CD14-positive monocyte (primary cell): ENCODE results near the gene EAPP. TPM values are rescaled to one million over a fixed set of nuclear protein-coding genes. Genes with fewer than 3 reads are reported as not detected.
"Not testable (repeated sequence)": the region's sequence is repeated elsewhere in the genome, so short reads cannot be mapped to it uniquely, and the experiment has no call there.

Source experiments
- DNase-seq, 3 donors: peaks; one replicate each; pipeline ENCODE4 v3.0.0-alpha.2; 2011 to 2022
- H2AFZ ChIP-seq: 2 replicates; pipeline ENCODE4 v1.6.0; 2012; ENCODE audit warnings: mild to moderate bottlenecking, low read depth, low read length, inconsistent platforms; ENCODE audit not compliant: insufficient read depth, poor library complexity, severe bottlenecking
- H3K27ac ChIP-seq, 2 donors: 1 replicate in 1 of 2; 2 replicates in 1 of 2; pipeline ENCODE4 v1.5.1; 2012 to 2013; ENCODE audit warnings: low read length in 2 of 2, control low read depth in 1 of 2, inconsistent platforms in 1 of 2, low read depth in 1 of 2, mild to moderate bottlenecking in 1 of 2
- H3K27me3 ChIP-seq, 2 donors: one replicate each; pipeline versions ENCODE4 v1.6.0 to v1.6.1; 2011 to 2013; ENCODE audit warnings: low read length in 2 of 2; ENCODE audit not compliant: control insufficient read depth in 2 of 2, insufficient read depth in 2 of 2
- H3K36me3 ChIP-seq, 2 donors: replicated peaks in 1 of 2; 1 replicate in 1 of 2; 2 replicates in 1 of 2; pipeline versions ENCODE4 v1.5.1 to v1.6.1; 2012 to 2013; ENCODE audit warnings: low read length in 2 of 2, control low read depth in 1 of 2, inconsistent platforms in 1 of 2, mild to moderate bottlenecking in 1 of 2; ENCODE audit not compliant: insufficient read depth in 2 of 2, control insufficient read depth in 1 of 2
- H3K4me1 ChIP-seq, 2 donors: 1 replicate in 1 of 2; 2 replicates in 1 of 2; pipeline versions ENCODE4 v1.5.1 to v1.6.1; 2012 to 2013; ENCODE audit warnings: low read length in 2 of 2, control low read depth in 1 of 2, inconsistent platforms in 1 of 2, mild to moderate bottlenecking in 1 of 2, moderate library complexity in 1 of 2; ENCODE audit not compliant: insufficient read depth in 2 of 2, control insufficient read depth in 1 of 2
- H3K4me2 ChIP-seq: replicated peaks from 2 replicates; pipeline ENCODE3; 2012; ENCODE audit warnings: low read length, moderate library complexity, mild to moderate bottlenecking; ENCODE audit not compliant: poor library complexity, severe bottlenecking; ENCODE audit errors: extremely low read depth
- H3K4me3 ChIP-seq, 3 experiments: fragments of 200-600 bp in 1 of 3; sonication (generic) in 1 of 3; replicated peaks in 1 of 3; 1 replicate in 2 of 3; 2 replicates in 1 of 3; pipeline ENCODE4 v1.5.1; 2011 to 2013; ENCODE audit warnings: low read length in 3 of 3, mild to moderate bottlenecking in 3 of 3, control low read depth in 2 of 3, low read depth in 2 of 3, inconsistent platforms in 1 of 3, moderate library complexity in 1 of 3
- H3K79me2 ChIP-seq: 2 replicates; pipeline ENCODE4 v1.6.0; 2012; ENCODE audit warnings: mild to moderate bottlenecking, control low read depth, inconsistent platforms, low read length, moderate library complexity; ENCODE audit not compliant: insufficient read depth
- H3K9ac ChIP-seq: 2 replicates; pipeline ENCODE4 v1.6.0; 2017; ENCODE audit warnings: low read length, mild to moderate bottlenecking; ENCODE audit not compliant: insufficient read depth, poor library complexity, severe bottlenecking
- H3K9me3 ChIP-seq, 2 donors: replicated peaks in 1 of 2; 1 replicate in 1 of 2; 2 replicates in 1 of 2; pipeline versions ENCODE4 v1.5.1 to v1.6.1; 2012 to 2013; ENCODE audit warnings: low read length in 2 of 2, control low read depth in 1 of 2; ENCODE audit not compliant: control insufficient read depth in 1 of 2, insufficient read depth in 1 of 2
- H4K20me1 ChIP-seq: 2 replicates; pipeline ENCODE4 v1.6.0; 2012; ENCODE audit warnings: mild to moderate bottlenecking, low read length, control low read depth, moderate library complexity; ENCODE audit not compliant: insufficient read depth
- H3K27ac Mint-ChIP-seq, 7 donors: one replicate each; pipeline ENCODE4 v1.8.0; 2020; ENCODE audit warnings: mild to moderate bottlenecking in 7 of 7, mixed read lengths in 7 of 7, moderate library complexity in 6 of 7, inconsistent platforms in 2 of 7
- H3K27me3 Mint-ChIP-seq, 3 donors: one replicate each; pipeline ENCODE4 v1.8.0; 2021 to 2022; ENCODE audit warnings: low read depth in 3 of 3, mild to moderate bottlenecking in 3 of 3, mixed read lengths in 3 of 3, moderate library complexity in 3 of 3, inconsistent platforms in 1 of 3
- H3K36me3 Mint-ChIP-seq, 2 donors: one replicate each; pipeline ENCODE4 v1.8.0; 2020; ENCODE audit warnings: mixed read lengths in 2 of 2, inconsistent platforms in 1 of 2, mild to moderate bottlenecking in 1 of 2
- H3K4me1 Mint-ChIP-seq: one replicate; pipeline ENCODE4 v1.8.0; 2020; ENCODE audit warnings: mild to moderate bottlenecking, mixed read lengths
- H3K4me3 Mint-ChIP-seq, 2 donors: one replicate each; pipeline ENCODE4 v1.8.0; 2020; ENCODE audit warnings: mild to moderate bottlenecking in 2 of 2, mixed read lengths in 2 of 2, moderate library complexity in 1 of 2
- H3K9me3 Mint-ChIP-seq, 7 donors: one replicate each; pipeline ENCODE4 v1.8.0; 2020 to 2022; ENCODE audit warnings: mixed read lengths in 7 of 7, mild to moderate bottlenecking in 6 of 7, moderate library complexity in 6 of 7, inconsistent platforms in 2 of 7
- WGBS: methylation state at CpG from one replicate; pipeline ENCODE4 v1.1.5; 2013; ENCODE audit warnings: missing lambda C conversion rate; ENCODE audit not compliant: insufficient coverage; 5-methylcytosine and 5-hydroxymethylcytosine counted together
- intact Hi-C, 2 donors: fragments of 100-400 bp; cut with micrococcal nuclease; formaldehyde crosslinking; loops; one replicate each; pipeline versions ENCODE4 v1.15.0 to v1.15.1; 2023
- polyA plus RNA-seq, 3 donors: library from polyadenylated mRNA; depleted of rRNA in 1 of 3; unstranded in 2 of 3; stranded (reverse) in 1 of 3; fragments of 300-500 nt in 2 of 3; fragments of >200 nt in 1 of 3; fragmentation: Illumina TruSeq in 2 of 3; gene quantifications; 1 replicate in 2 of 3; 2 replicates in 1 of 3; pipeline ENCODE4 v1.2.3, GENCODE V29; 2012 to 2021
- TF ChIP-seq, protein P1 (sequence below): fragments of 200-600 bp; IDR thresholded peaks from one replicate; pipeline ENCODE4 v1.8.0; 2022; ENCODE audit warnings: antibody characterized with exemption, mild to moderate bottlenecking

Gene EAPP
- polyA plus RNA-seq, 3 donors: 20.7 to 76.2 (median 70.2) TPM

- no peak overlapping the region for H2AFZ ChIP-seq
- intact Hi-C loops: no loop called here
- H3K4me3 ChIP-seq: no peak overlapping the region
- no peaks in the 10 kb centered on the region for H3K36me3 ChIP-seq
- H3K4me3 Mint-ChIP-seq: no peak overlapping the region
- DNase-seq: no peak
- H3K4me1 Mint-ChIP-seq: no peaks in the 10 kb centered on the region
- H3K27ac Mint-ChIP-seq: no peak overlapping the region
- WGBS: 100% methylated on average over 2 of the region's 11 CpGs
- no peaks in the 10 kb centered on the region for H3K79me2 ChIP-seq
- no peaks in the 10 kb centered on the region for H3K36me3 Mint-ChIP-seq
- H3K9me3 ChIP-seq: no peaks in the 10 kb centered on the region
- no peaks in the 10 kb centered on the region for H3K4me1 ChIP-seq
- TF ChIP-seq, protein P1, sequence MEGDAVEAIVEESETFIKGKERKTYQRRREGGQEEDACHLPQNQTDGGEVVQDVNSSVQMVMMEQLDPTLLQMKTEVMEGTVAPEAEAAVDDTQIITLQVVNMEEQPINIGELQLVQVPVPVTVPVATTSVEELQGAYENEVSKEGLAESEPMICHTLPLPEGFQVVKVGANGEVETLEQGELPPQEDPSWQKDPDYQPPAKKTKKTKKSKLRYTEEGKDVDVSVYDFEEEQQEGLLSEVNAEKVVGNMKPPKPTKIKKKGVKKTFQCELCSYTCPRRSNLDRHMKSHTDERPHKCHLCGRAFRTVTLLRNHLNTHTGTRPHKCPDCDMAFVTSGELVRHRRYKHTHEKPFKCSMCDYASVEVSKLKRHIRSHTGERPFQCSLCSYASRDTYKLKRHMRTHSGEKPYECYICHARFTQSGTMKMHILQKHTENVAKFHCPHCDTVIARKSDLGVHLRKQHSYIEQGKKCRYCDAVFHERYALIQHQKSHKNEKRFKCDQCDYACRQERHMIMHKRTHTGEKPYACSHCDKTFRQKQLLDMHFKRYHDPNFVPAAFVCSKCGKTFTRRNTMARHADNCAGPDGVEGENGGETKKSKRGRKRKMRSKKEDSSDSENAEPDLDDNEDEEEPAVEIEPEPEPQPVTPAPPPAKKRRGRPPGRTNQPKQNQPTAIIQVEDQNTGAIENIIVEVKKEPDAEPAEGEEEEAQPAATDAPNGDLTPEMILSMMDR: no peak
- peaks cover 0 to 1% (median 0%) of the 10 kb centered on the region in 3 donors for H3K27me3 Mint-ChIP-seq
- no peaks in the 10 kb centered on the region for H3K9me3 Mint-ChIP-seq
- H3K4me2 ChIP-seq: no peak overlapping the region
- no peak overlapping the region for H3K27ac ChIP-seq
- H4K20me1 ChIP-seq: no peaks in the 10 kb centered on the region
- H3K27me3 ChIP-seq: no peaks in the 10 kb centered on the region
- no peak overlapping the region for H3K9ac ChIP-seq
Measured at GRCh38 chr14:34507884-34508283, 31.6 kb downstream of the EAPP start.

- 86% methylated on average over 8 of the region's 9 CpGs for WGBS
- H3K9ac ChIP-seq: no peak overlapping the region
Measured at GRCh38 chr14:34507459-34507858, 32.0 kb downstream of the EAPP start.

DNA sequence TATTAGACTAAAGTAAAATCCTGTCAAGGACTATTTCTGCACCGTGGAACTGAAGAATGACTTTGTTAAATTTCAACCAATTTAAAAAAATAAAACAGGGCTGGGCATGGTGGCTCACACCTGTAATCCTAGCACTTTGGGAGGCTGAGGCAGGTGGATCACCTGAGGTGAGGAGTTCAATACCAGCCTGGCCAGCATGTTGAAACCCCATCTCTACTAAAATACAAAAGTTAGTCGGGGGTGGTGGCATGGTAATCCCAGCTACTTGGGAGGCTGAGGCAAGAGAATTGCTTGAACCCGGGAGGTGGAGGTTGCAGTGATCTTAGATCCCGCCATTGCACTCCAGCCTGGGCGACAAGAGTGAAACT is 34.4 kb downstream of the EAPP start:
- H3K4me3 Mint-ChIP-seq, H3K4me1 ChIP-seq, H3K4me1 Mint-ChIP-seq, H4K20me1 ChIP-seq, H3K27me3 ChIP-seq, H3K9ac ChIP-seq, intact Hi-C loops, H2AFZ ChIP-seq, H3K79me2 ChIP-seq, DNase-seq, H3K4me3 ChIP-seq, H3K9me3 ChIP-seq, H3K36me3 Mint-ChIP-seq, H3K9me3 Mint-ChIP-seq, H3K27ac Mint-ChIP-seq, H3K36me3 ChIP-seq, H3K27ac ChIP-seq, H3K4me2 ChIP-seq, H3K27me3 Mint-ChIP-seq: not testable (repeated sequence)
- WGBS: 100% methylated on average over 1 of the region's 5 CpGs

More at GRCh38 chr14:34507459-34507858, 32.0 kb downstream of the EAPP start:
- intact Hi-C loops: no loop called here
- no peaks in the 10 kb centered on the region for H3K4me1 ChIP-seq
- TF ChIP-seq, protein P1: no peak
- Mint-ChIP-seq H3K27me3 (peaks cover 0 to 1% (median 0%) of the 10 kb centered on the region in 3 donors), H3K9me3 (no peaks in the 10 kb centered on the region), H3K4me3 (no peak overlapping the region), H3K4me1 (no peaks in the 10 kb centered on the region), H3K27ac (no peak overlapping the region), H3K36me3 (no peaks in the 10 kb centered on the region)
- no peak overlapping the region for H3K27ac ChIP-seq
- no peak overlapping the region for H2AFZ ChIP-seq
- no peaks in the 10 kb centered on the region for H3K79me2 ChIP-seq
- H3K27me3 ChIP-seq: no peaks in the 10 kb centered on the region
- H4K20me1 ChIP-seq: no peaks in the 10 kb centered on the region
- no peaks in the 10 kb centered on the region for H3K9me3 ChIP-seq
- no peak overlapping the region for H3K4me3 ChIP-seq
- no peak overlapping the region for H3K4me2 ChIP-seq
- no peak for DNase-seq
- no peaks in the 10 kb centered on the region for H3K36me3 ChIP-seq
